Measurements from ENCODE around the gene TBC1D23. TPM values are rescaled to one million over a fixed set of nuclear protein-coding genes. Genes with fewer than 3 reads are reported as not detected.

The TBC1D23 gene
- total and polyA plus RNA-seq, 2 experiments from 2014 or later = 22.4 to 34.4 TPM

DNA sequence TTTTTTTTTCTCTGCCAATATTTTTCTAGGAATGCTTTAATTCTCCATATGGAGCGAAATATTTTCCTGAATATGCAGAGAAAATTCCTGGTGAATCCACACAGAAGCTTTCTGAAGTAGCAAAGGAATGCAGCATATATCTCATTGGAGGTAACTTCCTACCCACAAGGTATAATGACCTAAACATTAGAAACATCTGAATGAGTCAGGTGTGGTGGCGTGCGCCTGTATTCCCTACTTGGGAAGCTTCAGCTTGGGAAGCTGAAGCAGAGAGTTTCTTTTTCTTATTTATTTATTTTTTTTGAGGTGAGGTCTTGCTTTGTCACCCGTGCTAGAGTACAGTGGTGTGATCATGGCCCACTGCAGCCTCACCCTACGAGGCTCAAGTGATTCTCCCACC, 79.0 kb downstream of the TBC1D23 start:
- Histone ChIP-seq H3K4me2 (no peak overlapping the region), H4K20me1 (replicated peaks; ENCODE audit: insufficient read depth) (no peaks in the 10 kb centered on the region; the same call in 1 of the 2 replicates), H3F3A (replicated peaks; ENCODE audit: low read depth) (no peaks in the 10 kb centered on the region), H3K4me1 (ENCODE audit: insufficient read depth) (peaks cover 5% of the 10 kb centered on the region; the same call in 1 of the 2 replicates), H3K27me3 (ENCODE audit: insufficient read depth) (no peaks in the 10 kb centered on the region), H3K27ac (ENCODE audit: low read depth) (no peak overlapping the region), H2AFZ (no peak overlapping the region), H3K4me3 (no peak overlapping the region), H3K9me2 (ENCODE audit: insufficient read depth) (no peaks in the 10 kb centered on the region), H3K36me3 (ENCODE audit: insufficient read depth) (peaks cover 7% of the 10 kb centered on the region), H3K79me2 (replicated peaks; ENCODE audit: insufficient read depth) (no peaks in the 10 kb centered on the region)
- Mint-ChIP-seq H3K4me3 (no peak overlapping the region), H3K27ac (no peak overlapping the region), H3K9me3 (no peaks in the 10 kb centered on the region), H3K27me3 (ENCODE audit: insufficient read depth, low read depth, poor library complexity) (peaks cover 2% of the 10 kb centered on the region), H3K4me1 (peaks cover 9% of the 10 kb centered on the region), H3K36me3 (ENCODE audit: low read depth) (peaks cover 12% of the 10 kb centered on the region)
- TF ChIP-seq, protein P1, sequence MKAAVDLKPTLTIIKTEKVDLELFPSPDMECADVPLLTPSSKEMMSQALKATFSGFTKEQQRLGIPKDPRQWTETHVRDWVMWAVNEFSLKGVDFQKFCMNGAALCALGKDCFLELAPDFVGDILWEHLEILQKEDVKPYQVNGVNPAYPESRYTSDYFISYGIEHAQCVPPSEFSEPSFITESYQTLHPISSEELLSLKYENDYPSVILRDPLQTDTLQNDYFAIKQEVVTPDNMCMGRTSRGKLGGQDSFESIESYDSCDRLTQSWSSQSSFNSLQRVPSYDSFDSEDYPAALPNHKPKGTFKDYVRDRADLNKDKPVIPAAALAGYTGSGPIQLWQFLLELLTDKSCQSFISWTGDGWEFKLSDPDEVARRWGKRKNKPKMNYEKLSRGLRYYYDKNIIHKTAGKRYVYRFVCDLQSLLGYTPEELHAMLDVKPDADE (IDR thresholded peaks at IDR 0.05) = no peak
- TF ChIP-seq, protein P2, sequence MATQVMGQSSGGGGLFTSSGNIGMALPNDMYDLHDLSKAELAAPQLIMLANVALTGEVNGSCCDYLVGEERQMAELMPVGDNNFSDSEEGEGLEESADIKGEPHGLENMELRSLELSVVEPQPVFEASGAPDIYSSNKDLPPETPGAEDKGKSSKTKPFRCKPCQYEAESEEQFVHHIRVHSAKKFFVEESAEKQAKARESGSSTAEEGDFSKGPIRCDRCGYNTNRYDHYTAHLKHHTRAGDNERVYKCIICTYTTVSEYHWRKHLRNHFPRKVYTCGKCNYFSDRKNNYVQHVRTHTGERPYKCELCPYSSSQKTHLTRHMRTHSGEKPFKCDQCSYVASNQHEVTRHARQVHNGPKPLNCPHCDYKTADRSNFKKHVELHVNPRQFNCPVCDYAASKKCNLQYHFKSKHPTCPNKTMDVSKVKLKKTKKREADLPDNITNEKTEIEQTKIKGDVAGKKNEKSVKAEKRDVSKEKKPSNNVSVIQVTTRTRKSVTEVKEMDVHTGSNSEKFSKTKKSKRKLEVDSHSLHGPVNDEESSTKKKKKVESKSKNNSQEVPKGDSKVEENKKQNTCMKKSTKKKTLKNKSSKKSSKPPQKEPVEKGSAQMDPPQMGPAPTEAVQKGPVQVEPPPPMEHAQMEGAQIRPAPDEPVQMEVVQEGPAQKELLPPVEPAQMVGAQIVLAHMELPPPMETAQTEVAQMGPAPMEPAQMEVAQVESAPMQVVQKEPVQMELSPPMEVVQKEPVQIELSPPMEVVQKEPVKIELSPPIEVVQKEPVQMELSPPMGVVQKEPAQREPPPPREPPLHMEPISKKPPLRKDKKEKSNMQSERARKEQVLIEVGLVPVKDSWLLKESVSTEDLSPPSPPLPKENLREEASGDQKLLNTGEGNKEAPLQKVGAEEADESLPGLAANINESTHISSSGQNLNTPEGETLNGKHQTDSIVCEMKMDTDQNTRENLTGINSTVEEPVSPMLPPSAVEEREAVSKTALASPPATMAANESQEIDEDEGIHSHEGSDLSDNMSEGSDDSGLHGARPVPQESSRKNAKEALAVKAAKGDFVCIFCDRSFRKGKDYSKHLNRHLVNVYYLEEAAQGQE (IDR thresholded peaks at IDR 0.05; ENCODE audit: unreplicated experiment) = no peak
- TF ChIP-seq EZH2phosphoT487 (IDR thresholded peaks at IDR 0.05; ENCODE audit: unreplicated experiment) (no peak), ZNF331 (CRISPR knock-in tag; IDR thresholded peaks at IDR 0.05; ENCODE audit: low read depth) (no peak)
- DNase-seq (ENCODE audit: low spot score) (no peak), ATAC-seq (no peak)

DNA sequence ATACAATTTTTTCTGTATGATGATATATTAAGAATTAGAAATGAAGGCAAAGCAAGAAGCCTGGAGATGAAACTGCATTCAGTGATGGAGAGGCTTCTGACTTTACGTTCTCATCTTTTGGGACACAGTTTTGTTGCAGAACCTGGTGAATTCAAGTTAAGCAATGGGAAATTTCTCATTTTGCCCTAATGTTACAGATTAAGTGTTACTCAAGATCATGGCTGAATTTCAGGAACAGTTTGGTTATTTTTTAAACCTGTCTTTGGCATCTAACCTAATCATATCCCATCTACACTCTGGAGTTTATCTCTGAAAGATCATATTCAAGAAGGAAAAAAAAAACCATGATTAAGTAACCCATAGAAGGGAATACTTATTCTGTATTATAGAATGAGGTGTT, 79.7 kb downstream of the TBC1D23 start:
- Mint-ChIP-seq H3K36me3 (ENCODE audit: low read depth) (peaks cover 12% of the 10 kb centered on the region), H3K27ac (no peak overlapping the region), H3K27me3 (ENCODE audit: insufficient read depth, low read depth, poor library complexity) (peaks cover 2% of the 10 kb centered on the region), H3K9me3 (no peaks in the 10 kb centered on the region), H3K4me3 (no peak overlapping the region), H3K4me1 (peaks cover 5% of the 10 kb centered on the region; the same call in 2 of the 3 replicates)
- Histone ChIP-seq H3K4me1 (ENCODE audit: insufficient read depth) (peaks cover 5% of the 10 kb centered on the region; the same call in 1 of the 2 replicates), H3K27me3 (ENCODE audit: insufficient read depth) (no peaks in the 10 kb centered on the region), H3K79me2 (replicated peaks; ENCODE audit: insufficient read depth) (no peaks in the 10 kb centered on the region), H3F3A (replicated peaks; ENCODE audit: low read depth) (no peaks in the 10 kb centered on the region), H3K36me3 (ENCODE audit: insufficient read depth) (peaks cover 7% of the 10 kb centered on the region), H3K9me2 (ENCODE audit: insufficient read depth) (no peaks in the 10 kb centered on the region), H3K27ac (ENCODE audit: low read depth) (no peak overlapping the region), H3K4me3 (no peak overlapping the region), H2AFZ (no peak overlapping the region), H3K4me2 (no peak overlapping the region), H4K20me1 (replicated peaks; ENCODE audit: insufficient read depth) (no peaks in the 10 kb centered on the region; the same call in 1 of the 2 replicates)
- DNase-seq (ENCODE audit: low spot score) (no peak), ATAC-seq (no peak)
- no peak for TF ChIP-seq EZH2phosphoT487 (IDR thresholded peaks at IDR 0.05; ENCODE audit: unreplicated experiment)
- no peak for TF ChIP-seq JUNB (IDR thresholded peaks at IDR 0.05; ENCODE audit: unreplicated experiment)
- no peak for TF ChIP-seq STAT1 (IDR thresholded peaks at IDR 0.05; ENCODE audit: unreplicated experiment)
- TF ChIP-seq, protein P2 (IDR thresholded peaks at IDR 0.05; ENCODE audit: unreplicated experiment) = no peak
- no peak for TF ChIP-seq CREB1 (CRISPR knock-in tag; IDR thresholded peaks at IDR 0.05; ENCODE audit: low read depth)
- TF ChIP-seq ZNF114 (CRISPR knock-in tag; IDR thresholded peaks at IDR 0.05) = no peak
- TF ChIP-seq NANOG (IDR thresholded peaks at IDR 0.05; ENCODE audit: borderline replicate concordance) = no peak
- TF ChIP-seq, protein P1 (IDR thresholded peaks at IDR 0.05) = no peak

Data from GM23338 (cell line).